ENCODE measurements around the gene GNAQ.
A peak's percentile ranks its signal among the peaks of the same experiment; 100 is the strongest.

GNAQ gene

GRCh38 chr9:77909306-77909705, 122.3 kb downstream of the GNAQ start:
- DNase-seq: no peak

- DNase-seq: no peak
Observed at GRCh38 chr9:77908293-77908692, 123.3 kb downstream of the GNAQ start.

GRCh38 chr9:77907585-77907984, 124.0 kb downstream of the GNAQ start:
- no peak for DNase-seq

GRCh38 chr9:77906991-77907390, 124.6 kb downstream of the GNAQ start:
- DNase-seq: no peak

- DNase-seq: no peak
Observed at GRCh38 chr9:77903666-77904285, 127.8 kb downstream of the GNAQ start.

GRCh38 chr9:77901771-77902170, 129.8 kb downstream of the GNAQ start:
- DNase-seq: no peak

- no peak for DNase-seq
Observed at GRCh38 chr9:77901018-77901417, 130.6 kb downstream of the GNAQ start.

- no peak for DNase-seq
Observed at GRCh38 chr9:77899679-77900354, 131.8 kb downstream of the GNAQ start.

- no peak for DNase-seq
Observed at GRCh38 chr9:77898864-77899263, 132.7 kb downstream of the GNAQ start.

- peak in 37 of 56 donors; percentile 2 to 79 (median 31) for DNase-seq
Observed at GRCh38 chr9:77896938-77897667, 134.5 kb downstream of the GNAQ start.

GRCh38 chr9:77896269-77896937, 135.2 kb downstream of the GNAQ start:
- DNase-seq: no peak

- DNase-seq: no peak
Observed at GRCh38 chr9:77893706-77894105, 137.9 kb downstream of the GNAQ start.

- no peak for DNase-seq
Observed at GRCh38 chr9:77892955-77893514, 138.6 kb downstream of the GNAQ start.

GRCh38 chr9:77892171-77892570, 139.4 kb downstream of the GNAQ start:
- DNase-seq: no peak

- DNase-seq: no peak
Observed at GRCh38 chr9:77891128-77891800, 140.3 kb downstream of the GNAQ start.

GRCh38 chr9:77887662-77888061, 143.9 kb downstream of the GNAQ start:
- DNase-seq: no peak

GRCh38 chr9:77885104-77885672, 146.4 kb downstream of the GNAQ start:
- peak in 11 of 56 donors; percentile 4 to 51 (median 9) for DNase-seq

- DNase-seq: peak in 3 of 56 donors; percentile 3 to 18 (median 8)
Observed at GRCh38 chr9:77883846-77884771, 147.5 kb downstream of the GNAQ start.

- DNase-seq: no peak
Observed at GRCh38 chr9:77883133-77883532, 148.5 kb downstream of the GNAQ start.

- DNase-seq: no peak
Observed at GRCh38 chr9:77882294-77882693, 149.3 kb downstream of the GNAQ start.

Data from nucleus accumbens (tissue), 56 donors.